ENCODE measurements around the gene ZNF804A. TPM values are rescaled to one million over a fixed set of nuclear protein-coding genes. Genes with fewer than 3 reads are reported as not detected.

ZNF804A gene
- total and polyA plus RNA-seq, 4 donors, result 0.07 to 0.37 (median 0.13) TPM

DNA sequence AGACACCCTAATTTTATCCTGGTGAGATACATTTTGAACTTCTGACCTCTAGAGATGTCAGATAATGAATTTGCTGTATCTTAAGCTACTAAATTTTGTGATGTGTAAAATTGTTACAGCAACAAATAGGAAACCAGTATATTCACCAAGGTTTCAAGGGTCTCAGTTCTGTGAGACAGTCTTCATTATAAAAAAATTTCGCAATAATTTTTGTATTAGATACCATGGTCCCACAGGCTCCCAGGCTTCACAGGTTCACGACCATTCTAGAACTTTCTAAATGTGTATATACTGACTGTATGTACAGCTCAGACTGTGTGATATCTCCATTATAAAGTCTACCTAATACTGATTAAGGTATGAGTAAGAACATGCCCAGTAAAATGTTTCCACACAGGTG, 181.4 kb downstream of the ZNF804A start:
- no peak overlapping the region for H3K27ac ChIP-seq (ENCODE audit: low read depth in 1 of 2, low read length in 2 of 2)
- DNase-seq (ENCODE audit: low spot score), result no peak
- no peaks in the 10 kb centered on the region for H3K9me3 ChIP-seq (ENCODE audit: control insufficient read depth in 4 of 4, low read length in 3 of 4)
- no peaks in the 10 kb centered on the region for H3K36me3 ChIP-seq (ENCODE audit: control insufficient read depth in 4 of 4, insufficient read depth in 3 of 4, low read depth in 1 of 4, low read length in 3 of 4)
- H3K4me3 ChIP-seq (ENCODE audit: low read depth in 1 of 3, low read length in 3 of 3), result no peak overlapping the region
- WGBS, result 79% methylated on average over 2 of the region's 2 CpGs
- H3K27me3 ChIP-seq (ENCODE audit: control insufficient read depth in 4 of 4, insufficient read depth in 4 of 4, low read length in 3 of 4), result no peaks in the 10 kb centered on the region
- H3K4me1 ChIP-seq (ENCODE audit: control insufficient read depth in 4 of 4, insufficient read depth in 4 of 4, low read length in 3 of 4), result no peaks in the 10 kb centered on the region
- no peak overlapping the region for H3K9ac ChIP-seq (ENCODE audit: low read depth in 1 of 2, low read length in 2 of 2)
- TF ChIP-seq NR2F2 (IDR thresholded peaks at IDR 0.05), result no peak
- TF ChIP-seq, protein P1, sequence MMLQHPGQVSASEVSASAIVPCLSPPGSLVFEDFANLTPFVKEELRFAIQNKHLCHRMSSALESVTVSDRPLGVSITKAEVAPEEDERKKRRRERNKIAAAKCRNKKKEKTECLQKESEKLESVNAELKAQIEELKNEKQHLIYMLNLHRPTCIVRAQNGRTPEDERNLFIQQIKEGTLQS (IDR thresholded peaks at IDR 0.05), result no peak
- no peak for TF ChIP-seq RXRA (IDR thresholded peaks at IDR 0.05)
- no peak for TF ChIP-seq RAD21 (IDR thresholded peaks at IDR 0.05)
- TF ChIP-seq, protein P2, sequence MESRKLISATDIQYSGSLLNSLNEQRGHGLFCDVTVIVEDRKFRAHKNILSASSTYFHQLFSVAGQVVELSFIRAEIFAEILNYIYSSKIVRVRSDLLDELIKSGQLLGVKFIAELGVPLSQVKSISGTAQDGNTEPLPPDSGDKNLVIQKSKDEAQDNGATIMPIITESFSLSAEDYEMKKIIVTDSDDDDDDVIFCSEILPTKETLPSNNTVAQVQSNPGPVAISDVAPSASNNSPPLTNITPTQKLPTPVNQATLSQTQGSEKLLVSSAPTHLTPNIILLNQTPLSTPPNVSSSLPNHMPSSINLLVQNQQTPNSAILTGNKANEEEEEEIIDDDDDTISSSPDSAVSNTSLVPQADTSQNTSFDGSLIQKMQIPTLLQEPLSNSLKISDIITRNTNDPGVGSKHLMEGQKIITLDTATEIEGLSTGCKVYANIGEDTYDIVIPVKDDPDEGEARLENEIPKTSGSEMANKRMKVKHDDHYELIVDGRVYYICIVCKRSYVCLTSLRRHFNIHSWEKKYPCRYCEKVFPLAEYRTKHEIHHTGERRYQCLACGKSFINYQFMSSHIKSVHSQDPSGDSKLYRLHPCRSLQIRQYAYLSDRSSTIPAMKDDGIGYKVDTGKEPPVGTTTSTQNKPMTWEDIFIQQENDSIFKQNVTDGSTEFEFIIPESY (IDR thresholded peaks at IDR 0.05), result no peak
- TF ChIP-seq, protein P3, sequence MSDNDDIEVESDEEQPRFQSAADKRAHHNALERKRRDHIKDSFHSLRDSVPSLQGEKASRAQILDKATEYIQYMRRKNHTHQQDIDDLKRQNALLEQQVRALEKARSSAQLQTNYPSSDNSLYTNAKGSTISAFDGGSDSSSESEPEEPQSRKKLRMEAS (IDR thresholded peaks at IDR 0.05), result no peak
- TF ChIP-seq HNF4A (conservative IDR thresholded peaks at IDR 0.05), result no peak
- TF ChIP-seq HNF4G (IDR thresholded peaks at IDR 0.05), result no peak
- TF ChIP-seq, protein P4, sequence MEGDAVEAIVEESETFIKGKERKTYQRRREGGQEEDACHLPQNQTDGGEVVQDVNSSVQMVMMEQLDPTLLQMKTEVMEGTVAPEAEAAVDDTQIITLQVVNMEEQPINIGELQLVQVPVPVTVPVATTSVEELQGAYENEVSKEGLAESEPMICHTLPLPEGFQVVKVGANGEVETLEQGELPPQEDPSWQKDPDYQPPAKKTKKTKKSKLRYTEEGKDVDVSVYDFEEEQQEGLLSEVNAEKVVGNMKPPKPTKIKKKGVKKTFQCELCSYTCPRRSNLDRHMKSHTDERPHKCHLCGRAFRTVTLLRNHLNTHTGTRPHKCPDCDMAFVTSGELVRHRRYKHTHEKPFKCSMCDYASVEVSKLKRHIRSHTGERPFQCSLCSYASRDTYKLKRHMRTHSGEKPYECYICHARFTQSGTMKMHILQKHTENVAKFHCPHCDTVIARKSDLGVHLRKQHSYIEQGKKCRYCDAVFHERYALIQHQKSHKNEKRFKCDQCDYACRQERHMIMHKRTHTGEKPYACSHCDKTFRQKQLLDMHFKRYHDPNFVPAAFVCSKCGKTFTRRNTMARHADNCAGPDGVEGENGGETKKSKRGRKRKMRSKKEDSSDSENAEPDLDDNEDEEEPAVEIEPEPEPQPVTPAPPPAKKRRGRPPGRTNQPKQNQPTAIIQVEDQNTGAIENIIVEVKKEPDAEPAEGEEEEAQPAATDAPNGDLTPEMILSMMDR (IDR thresholded peaks at IDR 0.05; ENCODE audit: low read depth, low read length, missing input control), result no peak
- TF ChIP-seq GABPA (IDR thresholded peaks at IDR 0.05 in 1 of 2, conservative IDR thresholded peaks at IDR 0.05 in 1 of 2), result no peak
- TF ChIP-seq, protein P5, sequence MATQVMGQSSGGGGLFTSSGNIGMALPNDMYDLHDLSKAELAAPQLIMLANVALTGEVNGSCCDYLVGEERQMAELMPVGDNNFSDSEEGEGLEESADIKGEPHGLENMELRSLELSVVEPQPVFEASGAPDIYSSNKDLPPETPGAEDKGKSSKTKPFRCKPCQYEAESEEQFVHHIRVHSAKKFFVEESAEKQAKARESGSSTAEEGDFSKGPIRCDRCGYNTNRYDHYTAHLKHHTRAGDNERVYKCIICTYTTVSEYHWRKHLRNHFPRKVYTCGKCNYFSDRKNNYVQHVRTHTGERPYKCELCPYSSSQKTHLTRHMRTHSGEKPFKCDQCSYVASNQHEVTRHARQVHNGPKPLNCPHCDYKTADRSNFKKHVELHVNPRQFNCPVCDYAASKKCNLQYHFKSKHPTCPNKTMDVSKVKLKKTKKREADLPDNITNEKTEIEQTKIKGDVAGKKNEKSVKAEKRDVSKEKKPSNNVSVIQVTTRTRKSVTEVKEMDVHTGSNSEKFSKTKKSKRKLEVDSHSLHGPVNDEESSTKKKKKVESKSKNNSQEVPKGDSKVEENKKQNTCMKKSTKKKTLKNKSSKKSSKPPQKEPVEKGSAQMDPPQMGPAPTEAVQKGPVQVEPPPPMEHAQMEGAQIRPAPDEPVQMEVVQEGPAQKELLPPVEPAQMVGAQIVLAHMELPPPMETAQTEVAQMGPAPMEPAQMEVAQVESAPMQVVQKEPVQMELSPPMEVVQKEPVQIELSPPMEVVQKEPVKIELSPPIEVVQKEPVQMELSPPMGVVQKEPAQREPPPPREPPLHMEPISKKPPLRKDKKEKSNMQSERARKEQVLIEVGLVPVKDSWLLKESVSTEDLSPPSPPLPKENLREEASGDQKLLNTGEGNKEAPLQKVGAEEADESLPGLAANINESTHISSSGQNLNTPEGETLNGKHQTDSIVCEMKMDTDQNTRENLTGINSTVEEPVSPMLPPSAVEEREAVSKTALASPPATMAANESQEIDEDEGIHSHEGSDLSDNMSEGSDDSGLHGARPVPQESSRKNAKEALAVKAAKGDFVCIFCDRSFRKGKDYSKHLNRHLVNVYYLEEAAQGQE (IDR thresholded peaks at IDR 0.05), result no peak
- no peak for TF ChIP-seq JUND (IDR thresholded peaks at IDR 0.05)
- TF ChIP-seq TAF1 (conservative IDR thresholded peaks at IDR 0.05), result no peak
- no peak for TF ChIP-seq SP1 (IDR thresholded peaks at IDR 0.05)
- no peak for TF ChIP-seq FOXA1 (IDR thresholded peaks at IDR 0.05)
- no peak for TF ChIP-seq YY1 (IDR thresholded peaks at IDR 0.05)
- TF ChIP-seq FOXA2 (IDR thresholded peaks at IDR 0.05), result no peak
- TF ChIP-seq EGR1 (IDR thresholded peaks at IDR 0.05; ENCODE audit: low read depth in 2 of 2), result no peak

All from liver (tissue), 9 donors.